Measurements from ENCODE around the gene EPB41L2.

The EPB41L2 gene

DNA sequence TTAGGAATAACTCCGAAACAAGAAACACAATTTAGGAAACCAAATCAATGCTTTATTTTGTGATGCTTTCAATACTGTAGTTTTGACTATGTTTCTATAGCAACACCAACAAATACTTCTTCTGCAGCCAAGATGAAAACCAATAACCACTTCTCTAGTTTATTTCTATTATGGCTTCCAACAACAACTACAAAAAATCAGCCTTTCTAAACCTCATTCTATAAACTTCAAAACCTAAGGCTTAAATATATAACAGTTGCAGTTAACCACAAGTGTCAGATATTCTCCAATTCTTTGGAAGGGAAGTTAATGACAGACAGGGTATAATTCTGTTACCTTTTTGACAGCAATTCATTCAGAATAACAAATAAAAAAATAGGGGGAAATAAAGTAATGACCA lies 80.9 kb downstream of the EPB41L2 start:
- Histone ChIP-seq H3K27me3 (ENCODE audit: control insufficient read depth, insufficient read depth, low read length) (no peaks in the 10 kb centered on the region), H3K4me3 (ENCODE audit: low read length) (no peak overlapping the region), H3K4me2 (ENCODE audit: low read length) (no peak overlapping the region)

DNA sequence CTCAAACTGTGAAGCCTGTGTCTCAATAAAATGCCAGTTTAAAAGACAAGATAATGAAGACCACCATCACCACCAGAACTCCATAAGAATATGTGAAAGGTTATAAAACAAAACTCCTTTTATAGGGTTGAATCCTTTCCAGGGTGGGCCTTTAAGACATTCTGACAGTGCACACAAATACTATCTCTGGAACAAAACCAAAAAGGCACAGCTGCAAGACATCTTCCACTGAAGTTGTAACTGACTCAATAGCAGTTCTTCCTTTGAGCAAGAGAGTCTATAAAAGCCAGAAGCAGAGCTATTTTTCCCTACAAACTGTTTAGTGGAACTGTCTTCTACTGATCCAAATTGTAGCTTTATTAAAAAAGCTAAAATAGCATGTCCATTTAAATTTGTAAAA lies 81.6 kb downstream of the EPB41L2 start:
- H3K9me3 ChIP-seq (replicated peaks; ENCODE audit: low read length): no peaks in the 10 kb centered on the region
- no peak overlapping the region for H3K4me2 ChIP-seq (ENCODE audit: low read length)
- no peaks in the 10 kb centered on the region for H3K4me1 ChIP-seq (ENCODE audit: control insufficient read depth, insufficient read depth, low read length)
- H3K27me3 ChIP-seq (ENCODE audit: control insufficient read depth, insufficient read depth, low read length): no peaks in the 10 kb centered on the region
- no peak overlapping the region for H3K9ac ChIP-seq (ENCODE audit: low read depth, low read length)
- H3K36me3 ChIP-seq (ENCODE audit: insufficient read depth, low read length): no peaks in the 10 kb centered on the region
- no peak overlapping the region for H3K4me3 ChIP-seq (ENCODE audit: low read length)

More for the DNA sequence above, 80.9 kb downstream of the EPB41L2 start:
- Histone ChIP-seq H3K9ac (ENCODE audit: low read depth, low read length) (no peak overlapping the region), H3K4me1 (ENCODE audit: control insufficient read depth, insufficient read depth, low read length) (no peaks in the 10 kb centered on the region), H3K36me3 (ENCODE audit: insufficient read depth, low read length) (no peaks in the 10 kb centered on the region), H3K9me3 (replicated peaks; ENCODE audit: low read length) (no peaks in the 10 kb centered on the region)

- Histone ChIP-seq H3K4me2 (ENCODE audit: low read length) (no peak overlapping the region), H3K9me3 (replicated peaks; ENCODE audit: low read length) (no peaks in the 10 kb centered on the region), H3K9ac (ENCODE audit: low read depth, low read length) (no peak overlapping the region), H3K4me1 (ENCODE audit: control insufficient read depth, insufficient read depth, low read length) (peaks cover 1% of the 10 kb centered on the region), H3K4me3 (ENCODE audit: low read length) (no peak overlapping the region), H3K27me3 (ENCODE audit: control insufficient read depth, insufficient read depth, low read length) (no peaks in the 10 kb centered on the region), H3K36me3 (ENCODE audit: insufficient read depth, low read length) (no peaks in the 10 kb centered on the region)
These were observed 82.6 kb downstream of the EPB41L2 start for GRCh38 chr6:130980310-130981032.

GRCh38 chr6:130978660-130979396 lies 84.2 kb downstream of the EPB41L2 start:
- Histone ChIP-seq H3K4me2 (ENCODE audit: low read length) (no peak overlapping the region), H3K36me3 (ENCODE audit: insufficient read depth, low read length) (no peaks in the 10 kb centered on the region), H3K27me3 (ENCODE audit: control insufficient read depth, insufficient read depth, low read length) (no peaks in the 10 kb centered on the region), H3K4me3 (ENCODE audit: low read length) (no peak overlapping the region), H3K4me1 (ENCODE audit: control insufficient read depth, insufficient read depth, low read length) (peaks cover 9% of the 10 kb centered on the region), H3K9me3 (replicated peaks; ENCODE audit: low read length) (no peaks in the 10 kb centered on the region), H3K9ac (ENCODE audit: low read depth, low read length) (no peak overlapping the region)

- Histone ChIP-seq H3K9ac (ENCODE audit: low read depth, low read length) (no peak overlapping the region), H3K27me3 (ENCODE audit: control insufficient read depth, insufficient read depth, low read length) (no peaks in the 10 kb centered on the region), H3K4me3 (ENCODE audit: low read length) (no peak overlapping the region), H3K9me3 (replicated peaks; ENCODE audit: low read length) (no peaks in the 10 kb centered on the region), H3K4me1 (ENCODE audit: control insufficient read depth, insufficient read depth, low read length) (peaks cover 9% of the 10 kb centered on the region), H3K36me3 (ENCODE audit: insufficient read depth, low read length) (no peaks in the 10 kb centered on the region), H3K4me2 (ENCODE audit: low read length) (no peak overlapping the region)
These were observed 84.9 kb downstream of the EPB41L2 start for GRCh38 chr6:130978180-130978579.

DNA sequence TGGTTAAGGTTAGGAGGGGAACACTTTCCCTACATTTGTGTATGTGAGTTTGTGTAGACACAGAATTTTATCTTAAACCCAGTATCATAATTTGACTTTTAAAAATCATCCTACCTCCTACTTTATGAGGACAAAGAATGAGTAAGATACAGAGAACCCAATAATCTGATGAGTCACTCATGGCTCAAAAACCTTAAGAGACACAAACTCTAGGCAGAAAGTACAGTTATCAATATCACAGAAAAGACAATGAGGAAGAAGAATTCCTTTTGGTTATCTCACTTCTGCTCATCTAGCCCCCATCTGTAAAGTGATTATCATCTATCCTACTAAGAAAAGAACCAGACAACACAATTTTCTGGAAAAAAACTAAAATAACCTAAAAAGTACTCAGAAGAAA lies 87.7 kb downstream of the EPB41L2 start:
- Histone ChIP-seq H3K36me3 (ENCODE audit: insufficient read depth, low read length) (no peaks in the 10 kb centered on the region), H3K27me3 (ENCODE audit: control insufficient read depth, insufficient read depth, low read length) (no peaks in the 10 kb centered on the region), H3K4me3 (ENCODE audit: low read length) (no peak overlapping the region), H3K9ac (ENCODE audit: low read depth, low read length) (no peak overlapping the region), H3K9me3 (replicated peaks; ENCODE audit: low read length) (no peaks in the 10 kb centered on the region), H3K4me1 (ENCODE audit: control insufficient read depth, insufficient read depth, low read length) (peaks cover 21% of the 10 kb centered on the region), H3K4me2 (ENCODE audit: low read length) (no peak overlapping the region)

DNA sequence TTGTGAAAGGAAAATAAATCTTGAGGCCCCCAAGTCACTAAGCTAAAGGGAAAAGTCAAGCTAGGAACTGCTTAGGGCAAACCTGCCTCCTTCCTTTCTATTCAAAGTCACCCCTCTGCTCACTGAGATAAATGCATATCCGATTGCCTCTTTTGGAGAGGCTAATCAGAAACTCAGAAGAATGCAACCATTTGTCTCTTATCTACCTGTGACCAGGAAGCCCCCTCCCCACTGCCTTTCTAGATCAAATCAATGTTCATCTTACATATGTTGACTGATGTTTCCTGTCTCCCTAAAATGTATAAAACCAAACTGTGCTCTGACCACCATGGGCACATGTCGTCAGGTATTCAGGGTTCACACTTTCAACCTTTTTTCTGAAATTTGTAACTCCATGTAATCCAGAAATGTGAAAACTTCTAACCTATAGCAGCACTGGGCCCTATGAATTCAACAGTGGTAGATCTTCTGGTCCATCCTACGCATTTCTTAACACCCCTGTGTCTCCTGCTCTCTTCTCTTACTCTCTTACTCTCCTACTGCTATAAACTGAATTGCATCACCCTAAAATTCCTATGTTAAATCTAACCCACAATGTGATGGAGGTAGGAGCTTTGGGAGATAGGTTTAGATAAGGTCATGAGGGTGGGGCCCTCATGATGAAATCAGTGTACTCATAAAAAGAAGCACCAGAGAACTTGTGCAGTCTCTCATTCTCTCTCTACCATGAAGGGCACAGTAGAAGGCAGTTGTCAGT lies 89.3 kb downstream of the EPB41L2 start:
- Histone ChIP-seq H3K27me3 (ENCODE audit: control insufficient read depth, insufficient read depth, low read length) (no peaks in the 10 kb centered on the region), H3K4me2 (ENCODE audit: low read length) (no peak overlapping the region), H3K9ac (ENCODE audit: low read depth, low read length) (no peak overlapping the region), H3K9me3 (replicated peaks; ENCODE audit: low read length) (no peaks in the 10 kb centered on the region), H3K4me3 (ENCODE audit: low read length) (no peak overlapping the region), H3K4me1 (ENCODE audit: control insufficient read depth, insufficient read depth, low read length) (peaks cover 34% of the 10 kb centered on the region), H3K36me3 (ENCODE audit: insufficient read depth, low read length) (no peaks in the 10 kb centered on the region)

DNA sequence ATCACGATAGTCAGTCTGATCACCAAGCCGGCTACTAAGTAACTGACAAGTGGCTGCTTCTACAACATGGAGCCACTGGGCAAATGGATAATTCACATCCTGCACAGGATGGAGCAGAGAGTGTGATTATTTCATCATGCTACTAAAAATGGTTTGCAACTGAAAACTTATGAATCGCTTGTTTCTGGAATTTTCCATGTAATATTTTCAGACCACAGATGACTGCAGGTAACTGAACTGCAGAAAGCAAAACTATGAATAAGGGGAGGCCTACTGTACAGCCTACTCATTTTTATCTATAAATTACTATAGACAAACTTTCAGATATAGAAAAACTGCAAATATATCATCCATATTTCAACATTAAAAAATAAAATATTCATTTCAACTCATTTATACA lies 91.5 kb downstream of the EPB41L2 start:
- H3K4me2 ChIP-seq (ENCODE audit: low read length): no peak overlapping the region
- H3K4me1 ChIP-seq (ENCODE audit: control insufficient read depth, insufficient read depth, low read length): peaks cover 56% of the 10 kb centered on the region
- H3K9me3 ChIP-seq (replicated peaks; ENCODE audit: low read length): no peaks in the 10 kb centered on the region
- H3K36me3 ChIP-seq (ENCODE audit: insufficient read depth, low read length): no peaks in the 10 kb centered on the region
- no peak overlapping the region for H3K4me3 ChIP-seq (ENCODE audit: low read length)
- no peak overlapping the region for H3K9ac ChIP-seq (ENCODE audit: low read depth, low read length)
- H3K27me3 ChIP-seq (ENCODE audit: control insufficient read depth, insufficient read depth, low read length): no peaks in the 10 kb centered on the region

- Histone ChIP-seq H3K4me1 (ENCODE audit: control insufficient read depth, insufficient read depth, low read length) (peaks cover 62% of the 10 kb centered on the region), H3K4me2 (ENCODE audit: low read length) (peak overlapping the region; percentile 87), H3K9me3 (replicated peaks; ENCODE audit: low read length) (no peaks in the 10 kb centered on the region), H3K27me3 (ENCODE audit: control insufficient read depth, insufficient read depth, low read length) (no peaks in the 10 kb centered on the region), H3K4me3 (ENCODE audit: low read length) (peak overlapping the region; percentile 69), H3K9ac (ENCODE audit: low read depth, low read length) (peak overlapping the region; percentile 71), H3K36me3 (ENCODE audit: insufficient read depth, low read length) (no peaks in the 10 kb centered on the region)
These were observed 92.1 kb downstream of the EPB41L2 start for GRCh38 chr6:130970839-130971410.

DNA sequence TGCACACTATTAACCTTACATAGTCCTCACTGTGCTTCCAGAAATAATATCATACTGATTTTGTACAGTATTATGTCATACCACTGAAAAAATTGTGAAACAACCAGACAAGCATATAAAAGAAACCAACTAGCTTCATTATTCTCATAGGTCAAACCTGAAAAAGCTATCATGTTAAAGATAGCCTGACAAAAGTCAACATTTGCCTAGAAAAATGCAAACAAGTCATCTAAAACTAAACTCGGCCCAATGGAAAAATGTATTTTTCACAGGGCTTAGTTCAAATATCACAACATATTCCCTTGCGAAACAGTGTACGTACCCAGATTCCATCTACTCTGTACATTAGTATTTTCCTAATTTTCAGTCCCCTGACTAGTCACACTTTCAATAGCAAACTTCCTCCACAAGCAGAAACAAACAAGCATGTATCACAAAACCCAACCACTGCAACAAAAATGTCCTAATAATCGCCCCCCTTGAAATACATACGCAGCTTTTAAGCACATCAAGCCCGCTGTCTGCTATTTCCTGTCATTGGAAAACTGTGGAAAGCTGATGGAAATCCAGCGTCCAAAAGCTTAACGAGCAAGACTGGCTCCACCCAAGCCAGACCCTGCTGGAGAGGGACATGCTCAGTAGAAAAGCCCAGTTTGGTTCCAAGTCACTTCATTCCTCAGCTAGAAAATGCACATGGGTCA lies 93.1 kb downstream of the EPB41L2 start:
- Histone ChIP-seq H3K4me2 (ENCODE audit: low read length) (peak overlapping the region; percentile 87), H3K27me3 (ENCODE audit: control insufficient read depth, insufficient read depth, low read length) (no peaks in the 10 kb centered on the region), H3K4me3 (ENCODE audit: low read length) (peak overlapping the region; percentile 69), H3K9ac (ENCODE audit: low read depth, low read length) (peak overlapping the region; percentile 71), H3K9me3 (replicated peaks; ENCODE audit: low read length) (no peaks in the 10 kb centered on the region), H3K36me3 (ENCODE audit: insufficient read depth, low read length) (no peaks in the 10 kb centered on the region), H3K4me1 (ENCODE audit: control insufficient read depth, insufficient read depth, low read length) (peaks cover 59% of the 10 kb centered on the region)

GRCh38 chr6:130969166-130969565 lies 93.9 kb downstream of the EPB41L2 start:
- Histone ChIP-seq H3K9ac (ENCODE audit: low read depth, low read length) (peak overlapping the region; percentile 71), H3K4me1 (ENCODE audit: control insufficient read depth, insufficient read depth, low read length) (peaks cover 56% of the 10 kb centered on the region), H3K9me3 (replicated peaks; ENCODE audit: low read length) (no peaks in the 10 kb centered on the region), H3K4me3 (ENCODE audit: low read length) (peak overlapping the region; percentile 69), H3K36me3 (ENCODE audit: insufficient read depth, low read length) (no peaks in the 10 kb centered on the region), H3K27me3 (ENCODE audit: control insufficient read depth, insufficient read depth, low read length) (no peaks in the 10 kb centered on the region), H3K4me2 (ENCODE audit: low read length) (peak overlapping the region; percentile 87)

Data from skeletal muscle satellite cell (primary cell).